Right renal cortex interstitium (tissue), 3 donors: ENCODE results near the gene HS3ST4. TPM values are rescaled to one million over a fixed set of nuclear protein-coding genes. Genes with fewer than 3 reads are reported as not detected.
"Not testable (repeated sequence)": the region's sequence is repeated elsewhere in the genome, so short reads cannot be mapped to it uniquely, and the experiment has no call there.

ENCODE experiments used
- DNase-seq, 3 donors: peaks; one replicate each; pipeline ENCODE4 v3.0.0-alpha.2; 2013; ENCODE audit warnings: low read depth in 3 of 3, low spot score in 2 of 3
- polyA plus RNA-seq, 3 donors: library from polyadenylated mRNA; unstranded; fragments of 120-200 nt; gene quantifications; one replicate each; pipeline ENCODE4 v1.2.1, GENCODE V29; 2013; ENCODE audit not compliant: insufficient read length in 3 of 3

HS3ST4 gene
- polyA plus RNA-seq, 3 donors = 0.27 to 0.57 (median 0.42) TPM

- DNase-seq = no peak
Measured at GRCh38 chr16:25959221-25959620, 267.5 kb downstream of the HS3ST4 start.

GRCh38 chr16:25966172-25967097 lies 274.7 kb downstream of the HS3ST4 start:
- no peak for DNase-seq

- no peak for DNase-seq
Measured at GRCh38 chr16:25977121-25977520, 285.4 kb downstream of the HS3ST4 start.

GRCh38 chr16:25978218-25978617 lies 286.5 kb downstream of the HS3ST4 start:
- DNase-seq = no peak

GRCh38 chr16:25988084-25988483 lies 296.3 kb downstream of the HS3ST4 start:
- DNase-seq = peak in 1 of 3 donors; percentile 21

GRCh38 chr16:25988882-25989281 lies 297.1 kb downstream of the HS3ST4 start:
- DNase-seq = no peak

- DNase-seq = no peak
Measured at GRCh38 chr16:25996052-25996451, 304.3 kb downstream of the HS3ST4 start.

GRCh38 chr16:26005336-26005735 lies 313.6 kb downstream of the HS3ST4 start:
- no peak for DNase-seq

- DNase-seq = no peak
Measured at GRCh38 chr16:26012376-26012775, 320.6 kb downstream of the HS3ST4 start.

- DNase-seq = no peak
Measured at GRCh38 chr16:26015776-26016175, 324.0 kb downstream of the HS3ST4 start.

GRCh38 chr16:26016989-26017388 lies 325.2 kb downstream of the HS3ST4 start:
- no peak for DNase-seq

GRCh38 chr16:26019381-26020242 lies 327.9 kb downstream of the HS3ST4 start:
- DNase-seq = no peak

GRCh38 chr16:26026709-26027450 lies 335.1 kb downstream of the HS3ST4 start:
- DNase-seq = no peak

GRCh38 chr16:26031286-26031685 lies 339.5 kb downstream of the HS3ST4 start:
- DNase-seq = no peak

- not testable (repeated sequence) for DNase-seq
Measured at GRCh38 chr16:26032661-26033060, 340.9 kb downstream of the HS3ST4 start.

GRCh38 chr16:26041952-26042668 lies 350.4 kb downstream of the HS3ST4 start:
- DNase-seq = no peak

- DNase-seq = no peak
Measured at GRCh38 chr16:26050472-26050871, 358.7 kb downstream of the HS3ST4 start.

GRCh38 chr16:26051063-26051462 lies 359.3 kb downstream of the HS3ST4 start:
- no peak for DNase-seq

GRCh38 chr16:26053889-26054288 lies 362.1 kb downstream of the HS3ST4 start:
- no peak for DNase-seq

- DNase-seq = no peak
Measured at GRCh38 chr16:26058326-26058725, 366.6 kb downstream of the HS3ST4 start.
